GM23338 (cell line): ENCODE results near the gene C14orf132. TPM values are rescaled to one million over a fixed set of nuclear protein-coding genes. Genes with fewer than 3 reads are reported as not detected.

Experiments
- ATAC-seq: fragments of 200-7000 bp; cut with Tn5 transposase; 3 replicates; pipeline ENCODE4 v1.9.1; 2020
- DNase-seq: peaks from one replicate; pipeline ENCODE4 v3.0.0-alpha.2; 2015; ENCODE audit warnings: low spot score
- H2AFZ ChIP-seq: fragments of 200-600 bp; sonication (generic); 2 replicates; pipeline ENCODE4 v1.8.0; 2016; ENCODE audit warnings: antibody characterized with exemption, mild to moderate bottlenecking, moderate library complexity
- H3F3A ChIP-seq: fragments of 200-600 bp; sonication (generic); replicated peaks from 2 replicates; pipeline ENCODE4 v1.8.0; 2017; ENCODE audit warnings: antibody characterized with exemption, mixed run types, low read depth
- H3K27ac ChIP-seq: fragments of 200-600 bp; sonication (generic); 2 replicates; pipeline ENCODE4 v1.6.1; 2016; ENCODE audit warnings: low read depth
- H3K27me3 ChIP-seq: fragments of 200-600 bp; sonication (generic); 2 replicates; pipeline ENCODE4 v1.8.0; 2016; ENCODE audit warnings: mild to moderate bottlenecking, mixed run types, moderate library complexity; ENCODE audit not compliant: insufficient read depth
- H3K36me3 ChIP-seq: fragments of 200-600 bp; sonication (generic); 2 replicates; pipeline ENCODE4 v1.8.0; 2016; ENCODE audit warnings: mild to moderate bottlenecking; ENCODE audit not compliant: insufficient read depth
- H3K4me1 ChIP-seq: fragments of 200-600 bp; sonication (generic); 2 replicates; pipeline ENCODE4 v1.8.0; 2016; ENCODE audit warnings: mild to moderate bottlenecking, moderate library complexity; ENCODE audit not compliant: insufficient read depth
- H3K4me2 ChIP-seq: fragments of 200-600 bp; sonication (generic); 2 replicates; pipeline ENCODE4 v1.7.1; 2017; ENCODE audit warnings: mixed run types
- H3K4me3 ChIP-seq: fragments of 200-600 bp; sonication (generic); 2 replicates; pipeline ENCODE4 v1.6.1; 2016; ENCODE audit warnings: mixed run types
- H3K79me2 ChIP-seq: fragments of 200-600 bp; sonication (generic); replicated peaks from 2 replicates; pipeline ENCODE4 v1.8.0; 2017; ENCODE audit warnings: mild to moderate bottlenecking; ENCODE audit not compliant: insufficient read depth
- H3K9me2 ChIP-seq: fragments of 200-600 bp; sonication (generic); 2 replicates; pipeline ENCODE4 v1.8.0; 2017; ENCODE audit not compliant: insufficient read depth
- H4K20me1 ChIP-seq: fragments of 200-600 bp; sonication (generic); replicated peaks from 2 replicates; pipeline ENCODE4 v1.8.0; 2017; ENCODE audit warnings: mild to moderate bottlenecking; ENCODE audit not compliant: insufficient read depth
- H3K27ac Mint-ChIP-seq: 2 replicates; pipeline ENCODE4 v1.8.0; 2020; ENCODE audit warnings: inconsistent platforms, mild to moderate bottlenecking, moderate library complexity, mixed read lengths
- H3K27me3 Mint-ChIP-seq: 3 replicates; pipeline ENCODE4 v1.8.0; 2022; ENCODE audit warnings: low read depth, mild to moderate bottlenecking, moderate library complexity, mixed read lengths, inconsistent platforms; ENCODE audit not compliant: insufficient read depth, poor library complexity
- H3K36me3 Mint-ChIP-seq: 3 replicates; pipeline ENCODE4 v1.8.0; 2021; ENCODE audit warnings: low read depth, mild to moderate bottlenecking, inconsistent platforms, moderate library complexity, mixed read lengths
- H3K4me1 Mint-ChIP-seq: 3 replicates; pipeline ENCODE4 v1.8.0; 2020; ENCODE audit warnings: mild to moderate bottlenecking, inconsistent platforms, mixed read lengths
- H3K4me3 Mint-ChIP-seq: 3 replicates; pipeline ENCODE4 v1.8.0; 2021; ENCODE audit warnings: moderate library complexity, mild to moderate bottlenecking, inconsistent platforms, mixed read lengths
- H3K9me3 Mint-ChIP-seq: 3 replicates; pipeline ENCODE4 v1.8.0; 2020; ENCODE audit warnings: moderate library complexity, mild to moderate bottlenecking, inconsistent platforms, mixed read lengths
- EZH2 ChIP-seq: fragments of 200-600 bp; sonication (generic); IDR thresholded peaks from one replicate; pipeline ENCODE4 v1.8.0; 2017; ENCODE audit warnings: antibody characterized with exemption, mild to moderate bottlenecking, low read depth; ENCODE audit not compliant: unreplicated experiment
- EZH2phosphoT487 ChIP-seq: fragments of 200-600 bp; sonication (generic); IDR thresholded peaks from one replicate; pipeline ENCODE4 v1.8.1; 2018; ENCODE audit warnings: antibody characterized with exemption; ENCODE audit not compliant: unreplicated experiment
- JUNB ChIP-seq: IDR thresholded peaks from one replicate; pipeline ENCODE4 v1.6.1; 2016; ENCODE audit warnings: antibody characterized with exemption; ENCODE audit not compliant: unreplicated experiment
- NANOG ChIP-seq: IDR thresholded peaks from 2 replicates; pipeline ENCODE4 v1.6.1; 2016; ENCODE audit warnings: antibody characterized with exemption, borderline replicate concordance
- POLR2AphosphoS5 ChIP-seq: IDR thresholded peaks from 2 replicates; pipeline ENCODE4 v1.6.1; 2016; ENCODE audit warnings: antibody characterized with exemption, low read depth
- STAT1 ChIP-seq: IDR thresholded peaks from one replicate; pipeline ENCODE4 v1.6.1; 2016; ENCODE audit warnings: antibody characterized with exemption; ENCODE audit not compliant: unreplicated experiment
- ZNF331 ChIP-seq: fragments of 250-450 bp; sonication (Bioruptor Pico); IDR thresholded peaks from 2 replicates; pipeline ENCODE4 v1.5.0; 2020; ENCODE audit warnings: low read depth, mild to moderate bottlenecking, moderate library complexity
- polyA plus RNA-seq: library from polyadenylated mRNA; unstranded; fragments of >200 nt; fragmentation: Nextera tagmentation; extraction: Ambion mirVana; gene quantifications from 2 replicates; pipeline ENCODE4 v1.2.1, GENCODE V29; 2016
- total RNA-seq: library from RNA; depleted of rRNA; stranded (reverse); fragments of >200 nt; shearing (Covaris generic); gene quantifications from 2 replicates; pipeline ENCODE4 v1.2.3, GENCODE V29; 2014
- TF ChIP-seq, protein P1 (sequence below): fragments of 250-450 bp; sonication (Bioruptor Pico); IDR thresholded peaks from 2 replicates; pipeline ENCODE4 v1.5.0; 2020; ENCODE audit warnings: mild to moderate bottlenecking, moderate library complexity
- TF ChIP-seq, protein P2 (sequence below): IDR thresholded peaks from one replicate; pipeline ENCODE4 v1.6.1; 2018; ENCODE audit warnings: antibody characterized with exemption; ENCODE audit not compliant: unreplicated experiment
- TF ChIP-seq, protein P3 (sequence below), 2 experiments: fragments of 200-600 bp in 1 of 2; sonication (generic) in 1 of 2; conservative IDR thresholded peaks; 2 replicates each; pipeline versions ENCODE4 v1.5.1 to v1.6.1; 2016 to 2017; ENCODE audit warnings: antibody characterized with exemption in 2 of 2, low read depth in 2 of 2, mild to moderate bottlenecking in 2 of 2, moderate library complexity in 1 of 2

Gene C14orf132
- total and polyA plus RNA-seq, 2 experiments from 2014 or later = 13.8 to 16.2 TPM

DNA sequence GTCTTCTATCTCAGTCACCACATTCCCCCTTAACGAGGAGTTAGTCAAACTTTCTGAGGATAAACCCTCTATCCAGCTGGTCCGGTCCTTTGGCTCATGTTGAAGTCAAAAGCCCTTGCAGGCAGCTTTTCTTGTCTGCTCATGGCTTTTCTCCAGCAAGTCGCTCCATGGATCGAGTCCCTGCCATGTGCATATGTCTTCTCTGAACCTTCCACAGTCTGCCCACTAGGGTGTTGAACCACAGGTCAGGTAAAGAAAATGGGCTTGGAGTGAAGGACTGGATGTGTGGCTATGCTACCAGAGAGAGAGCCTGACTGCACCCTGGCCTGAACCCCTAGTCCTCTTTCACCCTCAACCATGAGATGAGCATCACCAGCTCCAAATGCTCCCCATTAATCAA lies 22.8 kb downstream of the C14orf132 start (continued):
- TF ChIP-seq, protein P1, sequence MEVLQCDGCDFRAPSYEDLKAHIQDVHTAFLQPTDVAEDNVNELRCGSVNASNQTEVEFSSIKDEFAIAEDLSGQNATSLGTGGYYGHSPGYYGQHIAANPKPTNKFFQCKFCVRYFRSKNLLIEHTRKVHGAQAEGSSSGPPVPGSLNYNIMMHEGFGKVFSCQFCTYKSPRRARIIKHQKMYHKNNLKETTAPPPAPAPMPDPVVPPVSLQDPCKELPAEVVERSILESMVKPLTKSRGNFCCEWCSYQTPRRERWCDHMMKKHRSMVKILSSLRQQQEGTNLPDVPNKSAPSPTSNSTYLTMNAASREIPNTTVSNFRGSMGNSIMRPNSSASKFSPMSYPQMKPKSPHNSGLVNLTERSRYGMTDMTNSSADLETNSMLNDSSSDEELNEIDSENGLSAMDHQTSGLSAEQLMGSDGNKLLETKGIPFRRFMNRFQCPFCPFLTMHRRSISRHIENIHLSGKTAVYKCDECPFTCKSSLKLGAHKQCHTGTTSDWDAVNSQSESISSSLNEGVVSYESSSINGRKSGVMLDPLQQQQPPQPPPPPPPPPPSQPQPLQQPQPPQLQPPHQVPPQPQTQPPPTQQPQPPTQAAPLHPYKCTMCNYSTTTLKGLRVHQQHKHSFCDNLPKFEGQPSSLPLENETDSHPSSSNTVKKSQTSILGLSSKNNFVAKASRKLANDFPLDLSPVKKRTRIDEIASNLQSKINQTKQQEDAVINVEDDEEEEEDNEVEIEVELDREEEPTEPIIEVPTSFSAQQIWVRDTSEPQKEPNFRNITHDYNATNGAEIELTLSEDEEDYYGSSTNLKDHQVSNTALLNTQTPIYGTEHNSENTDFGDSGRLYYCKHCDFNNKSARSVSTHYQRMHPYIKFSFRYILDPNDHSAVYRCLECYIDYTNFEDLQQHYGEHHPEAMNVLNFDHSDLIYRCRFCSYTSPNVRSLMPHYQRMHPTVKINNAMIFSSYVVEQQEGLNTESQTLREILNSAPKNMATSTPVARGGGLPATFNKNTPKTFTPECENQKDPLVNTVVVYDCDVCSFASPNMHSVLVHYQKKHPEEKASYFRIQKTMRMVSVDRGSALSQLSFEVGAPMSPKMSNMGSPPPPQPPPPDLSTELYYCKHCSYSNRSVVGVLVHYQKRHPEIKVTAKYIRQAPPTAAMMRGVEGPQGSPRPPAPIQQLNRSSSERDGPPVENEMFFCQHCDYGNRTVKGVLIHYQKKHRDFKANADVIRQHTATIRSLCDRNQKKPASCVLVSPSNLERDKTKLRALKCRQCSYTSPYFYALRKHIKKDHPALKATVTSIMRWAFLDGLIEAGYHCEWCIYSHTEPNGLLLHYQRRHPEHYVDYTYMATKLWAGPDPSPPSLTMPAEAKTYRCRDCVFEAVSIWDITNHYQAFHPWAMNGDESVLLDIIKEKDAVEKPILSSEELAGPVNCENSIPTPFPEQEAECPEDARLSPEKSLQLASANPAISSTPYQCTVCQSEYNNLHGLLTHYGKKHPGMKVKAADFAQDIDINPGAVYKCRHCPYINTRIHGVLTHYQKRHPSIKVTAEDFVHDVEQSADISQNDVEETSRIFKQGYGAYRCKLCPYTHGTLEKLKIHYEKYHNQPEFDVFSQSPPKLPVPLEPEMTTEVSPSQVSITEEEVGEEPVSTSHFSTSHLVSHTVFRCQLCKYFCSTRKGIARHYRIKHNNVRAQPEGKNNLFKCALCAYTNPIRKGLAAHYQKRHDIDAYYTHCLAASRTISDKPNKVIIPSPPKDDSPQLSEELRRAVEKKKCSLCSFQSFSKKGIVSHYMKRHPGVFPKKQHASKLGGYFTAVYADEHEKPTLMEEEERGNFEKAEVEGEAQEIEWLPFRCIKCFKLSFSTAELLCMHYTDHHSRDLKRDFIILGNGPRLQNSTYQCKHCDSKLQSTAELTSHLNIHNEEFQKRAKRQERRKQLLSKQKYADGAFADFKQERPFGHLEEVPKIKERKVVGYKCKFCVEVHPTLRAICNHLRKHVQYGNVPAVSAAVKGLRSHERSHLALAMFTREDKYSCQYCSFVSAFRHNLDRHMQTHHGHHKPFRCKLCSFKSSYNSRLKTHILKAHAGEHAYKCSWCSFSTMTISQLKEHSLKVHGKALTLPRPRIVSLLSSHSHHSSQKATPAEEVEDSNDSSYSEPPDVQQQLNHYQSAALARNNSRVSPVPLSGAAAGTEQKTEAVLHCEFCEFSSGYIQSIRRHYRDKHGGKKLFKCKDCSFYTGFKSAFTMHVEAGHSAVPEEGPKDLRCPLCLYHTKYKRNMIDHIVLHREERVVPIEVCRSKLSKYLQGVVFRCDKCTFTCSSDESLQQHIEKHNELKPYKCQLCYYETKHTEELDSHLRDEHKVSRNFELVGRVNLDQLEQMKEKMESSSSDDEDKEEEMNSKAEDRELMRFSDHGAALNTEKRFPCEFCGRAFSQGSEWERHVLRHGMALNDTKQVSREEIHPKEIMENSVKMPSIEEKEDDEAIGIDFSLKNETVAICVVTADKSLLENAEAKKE = no peak
- TF ChIP-seq ZNF331 (no peak), EZH2 (no peak), NANOG (no peak), STAT1 (no peak), JUNB (no peak)
- TF ChIP-seq, protein P2, sequence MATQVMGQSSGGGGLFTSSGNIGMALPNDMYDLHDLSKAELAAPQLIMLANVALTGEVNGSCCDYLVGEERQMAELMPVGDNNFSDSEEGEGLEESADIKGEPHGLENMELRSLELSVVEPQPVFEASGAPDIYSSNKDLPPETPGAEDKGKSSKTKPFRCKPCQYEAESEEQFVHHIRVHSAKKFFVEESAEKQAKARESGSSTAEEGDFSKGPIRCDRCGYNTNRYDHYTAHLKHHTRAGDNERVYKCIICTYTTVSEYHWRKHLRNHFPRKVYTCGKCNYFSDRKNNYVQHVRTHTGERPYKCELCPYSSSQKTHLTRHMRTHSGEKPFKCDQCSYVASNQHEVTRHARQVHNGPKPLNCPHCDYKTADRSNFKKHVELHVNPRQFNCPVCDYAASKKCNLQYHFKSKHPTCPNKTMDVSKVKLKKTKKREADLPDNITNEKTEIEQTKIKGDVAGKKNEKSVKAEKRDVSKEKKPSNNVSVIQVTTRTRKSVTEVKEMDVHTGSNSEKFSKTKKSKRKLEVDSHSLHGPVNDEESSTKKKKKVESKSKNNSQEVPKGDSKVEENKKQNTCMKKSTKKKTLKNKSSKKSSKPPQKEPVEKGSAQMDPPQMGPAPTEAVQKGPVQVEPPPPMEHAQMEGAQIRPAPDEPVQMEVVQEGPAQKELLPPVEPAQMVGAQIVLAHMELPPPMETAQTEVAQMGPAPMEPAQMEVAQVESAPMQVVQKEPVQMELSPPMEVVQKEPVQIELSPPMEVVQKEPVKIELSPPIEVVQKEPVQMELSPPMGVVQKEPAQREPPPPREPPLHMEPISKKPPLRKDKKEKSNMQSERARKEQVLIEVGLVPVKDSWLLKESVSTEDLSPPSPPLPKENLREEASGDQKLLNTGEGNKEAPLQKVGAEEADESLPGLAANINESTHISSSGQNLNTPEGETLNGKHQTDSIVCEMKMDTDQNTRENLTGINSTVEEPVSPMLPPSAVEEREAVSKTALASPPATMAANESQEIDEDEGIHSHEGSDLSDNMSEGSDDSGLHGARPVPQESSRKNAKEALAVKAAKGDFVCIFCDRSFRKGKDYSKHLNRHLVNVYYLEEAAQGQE = no peak

DNA sequence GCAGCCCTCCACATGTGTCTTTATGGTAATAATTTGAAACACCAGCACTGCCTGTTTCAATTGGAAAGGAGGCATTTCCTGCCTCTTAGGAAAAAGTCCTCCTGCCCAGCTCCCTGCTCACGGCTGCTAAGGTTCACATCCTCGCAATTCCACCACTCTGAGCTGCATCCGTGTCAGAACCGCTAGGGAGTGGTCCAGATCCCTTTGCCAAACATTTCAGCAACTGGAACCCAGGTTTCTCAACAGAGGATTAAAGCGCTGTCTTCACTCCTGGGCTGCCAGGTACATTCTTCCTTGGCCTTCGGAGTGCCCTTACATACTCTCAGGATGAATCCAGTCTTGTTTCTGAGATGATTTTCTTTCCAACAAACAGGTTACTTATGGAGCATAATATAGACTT lies 23.3 kb downstream of the C14orf132 start:
- Mint-ChIP-seq H3K36me3 (no peaks in the 10 kb centered on the region), H3K27me3 (peaks cover 13% of the 10 kb centered on the region), H3K4me3 (no peak overlapping the region), H3K4me1 (peaks cover 10% of the 10 kb centered on the region; the same call in 2 of the 3 replicates), H3K9me3 (no peaks in the 10 kb centered on the region), H3K27ac (no peak overlapping the region)
- no peaks in the 10 kb centered on the region for H3F3A ChIP-seq
- H2AFZ ChIP-seq = no peak overlapping the region
- H3K9me2 ChIP-seq = no peaks in the 10 kb centered on the region
- ATAC-seq = no peak
- no peaks in the 10 kb centered on the region for H3K27me3 ChIP-seq
- no peaks in the 10 kb centered on the region for H3K36me3 ChIP-seq
- DNase-seq = no peak
- H3K4me1 ChIP-seq = peaks cover 4% of the 10 kb centered on the region
- peaks cover 6% of the 10 kb centered on the region for H4K20me1 ChIP-seq
- no peak overlapping the region for H3K4me2 ChIP-seq
- no peak overlapping the region for H3K27ac ChIP-seq
- H3K4me3 ChIP-seq = no peak overlapping the region
- no peaks in the 10 kb centered on the region for H3K79me2 ChIP-seq
- TF ChIP-seq, protein P3, sequence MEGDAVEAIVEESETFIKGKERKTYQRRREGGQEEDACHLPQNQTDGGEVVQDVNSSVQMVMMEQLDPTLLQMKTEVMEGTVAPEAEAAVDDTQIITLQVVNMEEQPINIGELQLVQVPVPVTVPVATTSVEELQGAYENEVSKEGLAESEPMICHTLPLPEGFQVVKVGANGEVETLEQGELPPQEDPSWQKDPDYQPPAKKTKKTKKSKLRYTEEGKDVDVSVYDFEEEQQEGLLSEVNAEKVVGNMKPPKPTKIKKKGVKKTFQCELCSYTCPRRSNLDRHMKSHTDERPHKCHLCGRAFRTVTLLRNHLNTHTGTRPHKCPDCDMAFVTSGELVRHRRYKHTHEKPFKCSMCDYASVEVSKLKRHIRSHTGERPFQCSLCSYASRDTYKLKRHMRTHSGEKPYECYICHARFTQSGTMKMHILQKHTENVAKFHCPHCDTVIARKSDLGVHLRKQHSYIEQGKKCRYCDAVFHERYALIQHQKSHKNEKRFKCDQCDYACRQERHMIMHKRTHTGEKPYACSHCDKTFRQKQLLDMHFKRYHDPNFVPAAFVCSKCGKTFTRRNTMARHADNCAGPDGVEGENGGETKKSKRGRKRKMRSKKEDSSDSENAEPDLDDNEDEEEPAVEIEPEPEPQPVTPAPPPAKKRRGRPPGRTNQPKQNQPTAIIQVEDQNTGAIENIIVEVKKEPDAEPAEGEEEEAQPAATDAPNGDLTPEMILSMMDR (conservative IDR thresholded peaks at IDR 0.05; ENCODE audit: low read depth in 2 of 2) = no peak
- TF ChIP-seq NANOG = no peak
- no peak for TF ChIP-seq EZH2phosphoT487
- TF ChIP-seq EZH2 = no peak
- TF ChIP-seq POLR2AphosphoS5 = no peak
- no peak for TF ChIP-seq ZNF331
